IPS-11a (cell line): ENCODE data around the gene CUEDC2.

Source experiments
- H3K4me3 ChIP-seq: one replicate; pipeline ENCODE4 v1.5.1; 2013; ENCODE audit warnings: low read depth, low read length, control low read depth

CUEDC2 gene

GRCh38 chr10:102375867-102376266 is 56.5 kb downstream of the CUEDC2 start:
- no peak overlapping the region for H3K4me3 ChIP-seq

- no peak overlapping the region for H3K4me3 ChIP-seq
Measured at GRCh38 chr10:102375250-102375649, 57.1 kb downstream of the CUEDC2 start.
